ENCODE data around the gene SPEM2. TPM values are rescaled to one million over a fixed set of nuclear protein-coding genes. Genes with fewer than 3 reads are reported as not detected.
A peak's percentile ranks its signal among the peaks of the same experiment; 100 is the strongest.

Gene SPEM2
- polyA plus RNA-seq, 1 donor from 2014 or later = not detected

DNA sequence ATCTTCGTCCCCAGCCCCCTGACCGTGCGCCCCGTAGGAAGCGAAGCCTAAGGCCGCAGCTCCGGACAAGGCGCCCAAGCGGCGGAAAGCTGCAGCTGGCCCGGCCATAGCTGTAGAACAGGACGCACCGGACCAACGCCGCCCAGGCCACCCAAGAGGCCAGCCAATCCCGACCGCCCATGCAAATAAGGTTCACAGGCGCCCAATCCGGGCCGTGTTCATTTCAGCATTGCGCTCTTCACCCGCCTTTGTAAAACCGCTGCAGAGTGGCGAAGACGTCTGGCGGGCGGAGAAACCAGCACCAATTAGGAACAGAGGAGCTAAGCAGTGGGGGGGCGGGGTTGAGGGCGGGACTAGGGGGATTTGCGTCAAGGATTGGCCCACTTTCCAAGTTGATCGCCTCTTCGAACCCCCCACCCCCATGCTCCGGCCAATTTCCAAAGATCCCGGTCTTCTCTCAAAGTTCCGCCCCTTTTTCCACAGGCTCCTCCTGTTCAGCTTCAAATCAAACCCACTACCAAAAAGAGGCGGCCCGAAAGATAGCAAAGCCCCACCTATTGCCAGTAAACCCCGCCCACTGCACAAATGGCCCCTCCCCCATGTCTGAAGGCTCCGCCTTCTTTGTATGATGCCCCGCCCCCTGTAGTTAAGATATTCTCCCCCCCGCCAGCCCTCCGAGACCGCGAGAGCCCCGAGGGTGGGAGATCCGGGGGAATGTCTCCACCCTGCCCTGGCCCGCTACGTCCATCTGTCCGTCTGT is 21.3 kb upstream of the SPEM2 start, which contains the start of gene TMEM256:
Gene TMEM256, minus strand, starts transcription at position 121 of the 760 bp plus-strand sequence. Its CDS starts 13 bp downstream, at position 108.
- Histone ChIP-seq H3K9me3 (ENCODE audit: low read length) (no peaks in the 10 kb centered on the region), H3K9ac (ENCODE audit: low read length) (peak within 1 kb of the TSS; percentile 98), H3K79me2 (replicated peaks; ENCODE audit: insufficient read depth, low read length) (peaks cover 32% of the 10 kb centered on the region), H3K36me3 (ENCODE audit: insufficient read depth, low read length) (no peaks in the 10 kb centered on the region), H3K27ac (ENCODE audit: low read length) (peak within 1 kb of the TSS; percentile 98), H3F3A (ENCODE audit: insufficient read depth, low read length, poor library complexity, severe bottlenecking) (peaks cover 5% of the 10 kb centered on the region), H2AFZ (ENCODE audit: low read depth, low read length) (peak within 1 kb of the TSS; percentile 76), H4K20me1 (ENCODE audit: insufficient read depth) (peaks cover 2% of the 10 kb centered on the region), H3K4me2 (ENCODE audit: low read length) (peak within 1 kb of the TSS; percentile 86), H3K4me3 (ENCODE audit: low read length) (peak within 1 kb of the TSS; percentile 88), H3K9me2 (ENCODE audit: insufficient read depth, low read length) (no peaks in the 10 kb centered on the region), H3K27me3 (ENCODE audit: insufficient read depth, low read depth, low read length) (no peaks in the 10 kb centered on the region)
- TF ChIP-seq EP300 (conservative IDR thresholded peaks at IDR 0.05; ENCODE audit: poor library complexity, severe bottlenecking) (no peak), TAF1 (IDR thresholded peaks at IDR 0.05; ENCODE audit: low read depth) (peak; percentile 51), MXI1 (conservative IDR thresholded peaks at IDR 0.05; ENCODE audit: poor library complexity, severe bottlenecking) (peak; percentile 49), REST (IDR thresholded peaks at IDR 0.05; ENCODE audit: borderline replicate concordance) (peak; percentile 40), POLR2AphosphoS5 (IDR thresholded peaks at IDR 0.05) (peak; percentile 91), CTCF (IDR thresholded peaks at IDR 0.05; ENCODE audit: poor library complexity, severe bottlenecking) (peak; percentile 37)

DNA sequence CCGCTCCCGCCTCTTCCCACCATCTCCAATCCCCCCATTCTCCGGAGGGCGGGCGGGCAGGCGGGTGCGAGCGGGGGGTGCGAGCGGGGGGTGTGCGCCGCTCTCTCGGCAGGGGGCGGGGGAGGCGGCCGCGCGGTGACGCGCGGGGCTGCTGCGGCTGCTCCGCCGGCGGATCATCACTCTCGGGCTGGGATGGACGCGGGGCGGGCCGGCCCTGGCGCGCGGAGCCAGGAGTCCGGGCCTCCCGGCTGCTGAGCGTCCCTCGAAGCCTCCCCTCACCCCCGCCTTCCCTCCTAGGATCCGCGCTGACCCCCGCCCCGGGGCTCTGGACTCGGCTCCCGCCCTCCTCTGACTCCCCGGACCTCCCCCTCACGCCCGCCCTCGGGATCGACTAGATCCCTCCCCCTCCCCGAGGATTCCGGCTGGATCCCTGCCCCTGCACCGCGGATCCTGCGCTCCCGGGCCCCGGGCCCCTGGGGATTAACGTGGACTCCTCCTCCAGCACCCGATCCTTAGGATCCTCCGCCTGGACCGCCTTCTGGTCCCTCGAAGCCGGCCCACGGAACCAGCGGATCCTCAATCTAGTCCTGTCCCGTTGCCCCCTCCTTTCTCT is 20.6 kb upstream of the SPEM2 start:
- TF ChIP-seq CTCF (IDR thresholded peaks at IDR 0.05; ENCODE audit: poor library complexity, severe bottlenecking) (no peak), TAF1 (IDR thresholded peaks at IDR 0.05; ENCODE audit: low read depth) (peak; percentile 13), EP300 (conservative IDR thresholded peaks at IDR 0.05; ENCODE audit: poor library complexity, severe bottlenecking) (no peak), POLR2AphosphoS5 (IDR thresholded peaks at IDR 0.05) (peak; percentile 80), MXI1 (conservative IDR thresholded peaks at IDR 0.05; ENCODE audit: poor library complexity, severe bottlenecking) (no peak), EZH2 (IDR thresholded peaks at IDR 0.05; ENCODE audit: borderline replicate concordance, insufficient read depth, low read length, poor library complexity, severe bottlenecking) (no peak), RAD21 (conservative IDR thresholded peaks at IDR 0.05) (no peak), REST (IDR thresholded peaks at IDR 0.05; ENCODE audit: borderline replicate concordance) (no peak), SMC3 (conservative IDR thresholded peaks at IDR 0.05; ENCODE audit: poor library complexity) (no peak)
- Histone ChIP-seq H3F3A (ENCODE audit: insufficient read depth, low read length, poor library complexity, severe bottlenecking) (peaks cover 5% of the 10 kb centered on the region), H3K4me3 (ENCODE audit: low read length) (peak overlapping the region; percentile 88)

More for the DNA sequence above, 20.6 kb upstream of the SPEM2 start:
- H3K79me2 ChIP-seq (replicated peaks; ENCODE audit: insufficient read depth, low read length) = peaks cover 32% of the 10 kb centered on the region
- peak overlapping the region; percentile 98 for H3K27ac ChIP-seq (ENCODE audit: low read length)
- H3K36me3 ChIP-seq (ENCODE audit: insufficient read depth, low read length) = no peaks in the 10 kb centered on the region
- H3K9ac ChIP-seq (ENCODE audit: low read length) = peak overlapping the region; percentile 98
- H3K9me2 ChIP-seq (ENCODE audit: insufficient read depth, low read length) = no peaks in the 10 kb centered on the region
- no peak overlapping the region for H3K4me2 ChIP-seq (ENCODE audit: low read length)
- no peaks in the 10 kb centered on the region for H3K27me3 ChIP-seq (ENCODE audit: insufficient read depth, low read depth, low read length)
- H4K20me1 ChIP-seq (ENCODE audit: insufficient read depth) = peaks cover 2% of the 10 kb centered on the region
- no peaks in the 10 kb centered on the region for H3K9me3 ChIP-seq (ENCODE audit: low read length)
- peak overlapping the region; percentile 45 for H2AFZ ChIP-seq (ENCODE audit: low read depth, low read length)
